Fibroblast of the aortic adventitia (primary cell): ENCODE results near the gene SPC24. TPM values are rescaled to one million over a fixed set of nuclear protein-coding genes. Genes with fewer than 3 reads are reported as not detected.
"Not testable (repeated sequence)": the region's sequence is repeated elsewhere in the genome, so short reads cannot be mapped to it uniquely, and the experiment has no call there.

Experiments used
- DNase-seq: peaks from one replicate; pipeline ENCODE4 v3.0.0-alpha.2; 2010; ENCODE audit warnings: low read depth
- H3K4me3 ChIP-seq: 2 replicates; pipeline ENCODE4 v1.5.1; 2011; ENCODE audit warnings: low read depth, mild to moderate bottlenecking, control low read depth, low read length, moderate library complexity
- CTCF ChIP-seq: IDR thresholded peaks from 2 replicates; pipeline ENCODE4 v1.5.1; 2011; ENCODE audit warnings: mild to moderate bottlenecking, low read length, control low read depth, inconsistent platforms; ENCODE audit not compliant: insufficient read depth
- total RNA-seq: library from RNA; depleted of rRNA; stranded (reverse); fragments of >200 nt; gene quantifications from 2 replicates; pipeline ENCODE4 v1.2.3, GENCODE V29; 2012; ENCODE audit warnings: low replicate concordance

Gene SPC24
- total RNA-seq, 1 donor = 49.0 TPM

DNA sequence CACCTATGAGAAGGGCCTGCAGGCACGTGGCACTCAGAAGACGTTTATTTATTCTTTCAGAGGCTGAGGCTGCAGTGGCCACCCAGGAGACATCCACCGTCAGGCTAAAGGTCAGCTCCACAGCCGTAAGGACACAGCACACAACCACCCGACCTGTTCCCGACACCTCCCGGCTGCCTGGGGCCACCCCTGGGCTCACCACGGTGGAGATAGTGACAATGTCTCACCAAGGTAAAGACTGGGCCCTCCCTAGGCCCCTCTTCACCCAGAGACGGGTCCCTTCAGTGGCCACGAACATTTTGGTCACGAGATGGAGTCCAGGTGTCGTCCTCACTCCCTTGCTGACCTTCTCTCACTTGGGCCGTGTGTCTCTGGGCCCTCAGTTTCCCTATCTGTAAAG is 32.5 kb downstream of the SPC24 start:
- no peak for DNase-seq
- no peak overlapping the region for H3K4me3 ChIP-seq
- no peak for TF ChIP-seq CTCF

- H3K4me3 ChIP-seq, DNase-seq: not testable (repeated sequence)
These were observed 33.6 kb downstream of the SPC24 start for GRCh38 chr19:11121963-11122362.

DNA sequence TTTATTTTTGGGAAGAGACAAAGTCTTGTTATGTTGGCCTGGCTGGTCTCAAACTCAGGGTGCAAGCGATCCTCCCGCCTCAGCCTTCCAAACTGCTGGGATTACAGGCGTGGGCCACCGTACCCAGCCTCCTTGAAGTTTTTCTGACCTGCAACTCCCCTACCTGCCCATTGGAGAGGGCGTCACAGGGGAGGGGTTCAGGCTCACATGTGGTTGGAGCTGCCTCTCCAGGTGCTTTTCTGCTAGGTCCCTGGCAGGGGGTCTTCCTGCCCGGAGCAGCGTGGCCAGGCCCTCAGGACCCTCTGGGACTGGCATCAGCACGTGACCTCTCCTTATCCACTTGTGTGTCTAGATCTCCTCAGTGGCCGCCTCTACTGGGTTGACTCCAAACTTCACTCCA is 39.1 kb downstream of the SPC24 start:
- DNase-seq = no peak
- no peak overlapping the region for H3K4me3 ChIP-seq
- no peak for TF ChIP-seq CTCF

DNA sequence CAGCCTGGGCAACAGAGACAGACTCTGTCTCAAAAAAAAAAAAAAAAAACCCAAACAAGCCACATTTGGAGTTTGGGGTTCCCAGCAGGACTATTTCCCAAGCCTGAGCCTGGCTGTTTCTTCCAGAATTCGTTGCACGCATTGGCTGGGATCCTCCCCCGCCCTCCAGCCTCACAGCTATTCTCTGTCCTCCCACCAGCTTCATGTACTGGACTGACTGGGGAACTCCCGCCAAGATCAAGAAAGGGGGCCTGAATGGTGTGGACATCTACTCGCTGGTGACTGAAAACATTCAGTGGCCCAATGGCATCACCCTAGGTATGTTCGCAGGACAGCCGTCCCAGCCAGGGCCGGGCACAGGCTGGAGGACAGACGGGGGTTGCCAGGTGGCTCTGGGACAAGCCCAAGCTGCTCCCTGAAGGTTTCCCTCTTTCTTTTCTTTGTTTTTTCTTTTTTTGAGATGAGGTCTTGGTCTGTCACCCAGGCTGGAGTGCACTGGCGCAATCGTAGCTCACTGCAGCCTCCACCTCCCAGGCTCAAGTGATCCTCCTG is 39.6 kb downstream of the SPC24 start:
- DNase-seq = no peak
- H3K4me3 ChIP-seq = no peak overlapping the region
- TF ChIP-seq CTCF = no peak

- no peak for DNase-seq
- TF ChIP-seq CTCF = no peak
- H3K4me3 ChIP-seq = no peak overlapping the region
These were observed 40.5 kb downstream of the SPC24 start for GRCh38 chr19:11115042-11115441.

GRCh38 chr19:11113140-11113708 is 42.4 kb downstream of the SPC24 start:
- DNase-seq = no peak
- no peak overlapping the region for H3K4me3 ChIP-seq
- no peak for TF ChIP-seq CTCF

GRCh38 chr19:11111771-11112144 is 43.8 kb downstream of the SPC24 start:
- no peak for DNase-seq
- TF ChIP-seq CTCF = no peak
- H3K4me3 ChIP-seq = no peak overlapping the region
